ENCODE measurements around the gene OLFM2.
A peak's percentile ranks its signal among the peaks of the same experiment; 100 is the strongest.

Gene OLFM2

DNA sequence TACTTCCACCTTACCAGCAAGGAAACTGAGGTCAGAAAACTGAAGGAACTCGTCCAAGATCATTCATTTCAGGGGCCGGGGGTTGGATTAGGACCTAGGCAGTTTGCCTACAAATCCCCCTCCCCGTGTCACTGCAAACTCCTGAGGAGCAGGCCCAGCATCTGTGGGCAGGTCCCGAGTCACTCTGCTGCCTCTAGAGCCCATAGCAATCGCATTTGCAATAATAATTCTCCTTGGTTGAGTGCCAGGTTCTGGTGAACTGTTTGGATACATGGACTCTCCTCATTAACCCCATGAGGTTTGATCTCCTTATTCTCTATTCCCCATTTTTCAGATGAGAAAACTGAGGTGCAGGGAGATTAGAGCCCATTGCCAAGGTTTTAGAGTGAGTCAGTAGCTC is 100.3 kb downstream of the OLFM2 start:
- DNase-seq (ENCODE audit: low read depth): peak; percentile 44
- TF ChIP-seq CTCF (IDR thresholded peaks at IDR 0.05; ENCODE audit: control insufficient read depth, extremely low read depth, insufficient read depth): 0 out of 2 replicates have a peak, but pooled peaks have one; percentile 16
- H3K4me3 ChIP-seq (ENCODE audit: low read depth, low read length): peak overlapping the region; percentile 80

DNA sequence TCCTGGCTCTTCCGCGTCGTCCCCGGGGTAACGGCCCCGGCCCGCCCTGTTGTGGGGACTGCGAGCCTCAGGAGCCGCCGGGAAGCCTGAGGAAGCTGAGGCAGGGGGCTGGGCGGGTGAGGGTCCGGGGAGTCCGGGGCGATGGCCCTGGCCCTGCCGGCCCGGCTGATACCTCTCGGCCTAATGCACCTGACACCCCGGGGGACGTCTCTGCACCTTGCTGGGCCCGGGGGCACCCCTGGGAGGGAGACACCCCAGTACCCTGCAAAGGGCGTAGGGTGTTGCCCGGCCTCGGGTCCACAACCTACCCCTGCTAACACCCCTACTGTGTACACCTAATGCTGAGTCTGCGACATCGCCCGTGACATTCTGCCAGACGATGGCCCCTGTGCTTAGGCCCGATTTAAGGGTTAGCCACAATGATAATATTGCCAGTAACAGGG is 100.8 kb downstream of the OLFM2 start:
- no peak for TF ChIP-seq CTCF (IDR thresholded peaks at IDR 0.05; ENCODE audit: control insufficient read depth, extremely low read depth, insufficient read depth)

DNA sequence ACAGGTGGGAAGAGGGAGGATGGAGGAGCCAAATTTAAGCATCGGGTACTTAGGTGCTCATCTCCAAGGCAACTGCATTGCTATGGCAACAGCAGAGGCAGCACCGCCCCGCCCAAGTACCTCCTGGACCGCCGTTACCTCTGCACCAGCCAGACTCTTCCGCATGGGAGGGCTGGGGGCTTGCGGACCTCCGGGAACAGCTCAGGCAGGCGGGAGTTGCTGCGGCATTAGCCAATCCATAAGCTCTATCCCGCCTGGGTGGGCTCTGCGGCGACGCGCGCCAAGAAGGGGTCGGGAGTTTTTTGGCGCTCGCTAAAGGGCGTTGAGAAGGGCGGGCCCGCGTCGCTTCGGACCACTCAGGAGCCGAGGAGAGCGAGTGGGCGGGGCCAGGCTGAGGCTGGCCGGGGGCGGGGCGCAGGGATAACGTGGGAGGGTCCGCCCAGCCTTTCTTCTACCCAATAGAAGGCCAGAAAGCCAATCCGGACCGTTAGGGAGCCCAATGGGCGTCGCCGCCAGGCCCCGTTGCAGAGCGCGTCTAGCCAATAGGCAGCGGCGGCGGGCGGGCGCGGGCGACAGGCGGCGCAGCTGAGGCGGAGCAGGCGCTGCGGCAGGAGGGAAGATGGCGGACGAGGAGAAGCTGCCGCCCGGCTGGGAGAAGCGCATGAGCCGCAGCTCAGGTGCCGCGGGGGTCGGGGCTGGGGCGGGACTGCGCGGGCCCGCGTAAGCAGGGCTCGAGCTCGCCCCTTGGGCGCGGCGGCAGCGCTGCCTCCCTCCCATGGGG is 101.4 kb downstream of the OLFM2 start, which contains the start of gene PIN1:
PIN1 (plus strand) TSS at position 593 of the 781 bp plus-strand sequence; CDS start at position 620, 27 bp downstream.
- peak; percentile 93 for DNase-seq (ENCODE audit: low read depth)
- TF ChIP-seq CTCF (IDR thresholded peaks at IDR 0.05; ENCODE audit: control insufficient read depth, extremely low read depth, insufficient read depth): peak; percentile 52
- peak within 1 kb of the TSS; percentile 80 for H3K4me3 ChIP-seq (ENCODE audit: low read depth, low read length)

More for the DNA sequence above, 100.8 kb downstream of the OLFM2 start:
- no peak for DNase-seq (ENCODE audit: low read depth)
- peak overlapping the region; percentile 80 for H3K4me3 ChIP-seq (ENCODE audit: low read depth, low read length)

- DNase-seq (ENCODE audit: low read depth): no peak
- peak overlapping the region; percentile 80; the same call in 1 of the 2 replicates for H3K4me3 ChIP-seq (ENCODE audit: low read depth, low read length)
- no peak for TF ChIP-seq CTCF (IDR thresholded peaks at IDR 0.05; ENCODE audit: control insufficient read depth, extremely low read depth, insufficient read depth)
Observed at GRCh38 chr19:9834307-9834725, 102.0 kb downstream of the OLFM2 start.

DNA sequence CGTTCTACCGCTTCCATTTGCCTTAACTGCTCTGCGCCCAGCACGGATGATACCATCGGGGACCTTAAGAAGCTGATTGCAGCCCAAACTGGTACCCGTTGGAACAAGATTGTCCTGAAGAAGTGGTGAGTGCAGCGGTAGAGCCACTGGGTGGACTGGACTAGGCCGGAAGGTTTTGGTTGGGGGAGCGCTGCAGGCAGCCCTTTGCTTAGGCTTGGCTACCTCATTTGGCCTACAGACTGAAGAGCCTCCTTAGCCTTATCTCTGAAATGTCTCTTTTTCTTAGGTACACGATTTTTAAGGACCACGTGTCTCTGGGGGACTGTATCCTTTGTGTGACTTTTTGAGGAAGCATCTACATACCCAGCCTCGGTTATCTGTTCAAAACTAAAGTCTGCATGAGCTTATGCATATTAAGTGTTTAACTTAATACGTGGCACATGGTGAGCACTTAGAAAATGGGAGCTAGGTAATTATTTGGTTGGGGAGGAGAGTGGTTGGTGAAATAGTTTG is 107.7 kb downstream of the OLFM2 start:
- DNase-seq (ENCODE audit: low read depth): no peak
- TF ChIP-seq CTCF (IDR thresholded peaks at IDR 0.05; ENCODE audit: control insufficient read depth, extremely low read depth, insufficient read depth): no peak
- peak overlapping the region; percentile 79 for H3K4me3 ChIP-seq (ENCODE audit: low read depth, low read length)

DNA sequence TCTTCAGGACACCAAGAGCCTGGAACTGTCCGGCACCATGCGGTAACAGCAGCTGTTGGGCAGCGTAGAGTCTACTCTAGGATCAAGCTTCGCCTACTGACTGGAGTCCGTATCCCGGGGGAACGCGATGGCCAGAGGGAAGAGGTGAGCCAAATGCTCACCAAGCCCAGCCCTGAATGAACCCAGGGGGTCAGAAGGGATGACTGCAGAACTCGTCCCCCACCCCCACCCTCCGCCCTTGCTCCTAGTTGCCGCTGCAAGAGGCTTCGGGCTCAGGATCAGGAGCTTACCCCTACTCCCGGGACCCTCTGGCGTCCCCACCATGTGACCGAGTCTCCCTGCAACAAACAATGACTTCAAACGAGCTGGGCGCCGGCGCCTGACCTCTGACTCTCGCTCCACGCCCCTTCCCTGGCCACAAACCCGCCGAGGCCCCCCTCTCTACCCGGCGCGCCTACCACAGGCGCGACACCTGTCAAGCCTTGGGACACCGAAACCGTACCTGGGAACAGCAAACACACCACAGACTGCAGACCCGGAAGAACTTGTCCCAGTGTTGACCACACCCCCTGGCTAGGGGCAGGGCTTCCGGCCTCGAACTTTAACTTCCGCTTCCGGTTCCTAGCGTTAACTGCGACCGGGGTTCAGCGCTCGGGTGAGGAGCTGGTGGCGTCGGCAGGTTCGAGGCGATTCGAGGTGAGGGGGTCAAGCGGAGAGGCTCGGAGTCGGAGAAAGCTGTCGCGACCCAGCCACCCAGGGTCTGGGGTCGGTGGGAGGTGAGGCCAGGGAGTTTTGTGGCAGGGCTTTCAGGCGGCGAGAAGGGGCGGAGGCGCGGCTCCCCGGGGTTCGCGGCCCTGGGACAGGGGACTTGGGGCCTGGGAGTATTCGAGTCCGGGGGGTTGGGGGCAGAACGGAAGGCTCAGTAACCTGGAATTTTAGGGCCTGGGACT is 108.8 kb downstream of the OLFM2 start, which contains the start of gene UBL5:
UBL5 (plus strand) TSS at position 630 of the 950 bp plus-strand sequence. CDS start 420 bp downstream, outside the sequence.
- peak; percentile 84 for DNase-seq (ENCODE audit: low read depth)
- no peak for TF ChIP-seq CTCF (IDR thresholded peaks at IDR 0.05; ENCODE audit: control insufficient read depth, extremely low read depth, insufficient read depth)
- peak within 1 kb of the TSS; percentile 79 for H3K4me3 ChIP-seq (ENCODE audit: low read depth, low read length)

All from LNCaP clone FGC (cell line).